Colonic mucosa (tissue), 4 donors: ENCODE results near the gene CCDC90B. TPM values are rescaled to one million over a fixed set of nuclear protein-coding genes. Genes with fewer than 3 reads are reported as not detected.

Experiments
- DNase-seq: peaks from one replicate; pipeline ENCODE4 v3.0.0-alpha.2; 2020
- H3K27ac ChIP-seq: fragments of 200-600 bp; one replicate; pipeline ENCODE4 v1.8.0; 2021
- H3K27me3 ChIP-seq: fragments of 200-600 bp; one replicate; pipeline ENCODE4 v1.8.0; 2021
- H3K36me3 ChIP-seq: fragments of 200-600 bp; one replicate; pipeline ENCODE4 v1.8.0; 2021
- H3K4me1 ChIP-seq: fragments of 200-600 bp; one replicate; pipeline ENCODE4 v1.8.0; 2021; ENCODE audit warnings: mild to moderate bottlenecking
- H3K4me3 ChIP-seq: fragments of 200-600 bp; one replicate; pipeline ENCODE4 v1.8.0; 2021
- H3K9ac ChIP-seq, 2 donors: one replicate each; pipeline ENCODE4 v1.7.0; 2013; ENCODE audit warnings: control low read depth in 2 of 2, low read depth in 2 of 2, low read length in 2 of 2
- H3K9me3 ChIP-seq: fragments of 200-600 bp; one replicate; pipeline ENCODE4 v1.8.0; 2021
- CTCF ChIP-seq: fragments of 200-600 bp; IDR thresholded peaks from one replicate; pipeline ENCODE4 v1.8.0; 2022; ENCODE audit warnings: antibody characterized with exemption, mild to moderate bottlenecking
- intact Hi-C: fragments of 100-400 bp; cut with DNase I; formaldehyde crosslinking; loops from one replicate; pipeline ENCODE4 v1.14.1; 2022
- total RNA-seq, 2 donors: library from RNA; stranded (reverse); fragmentation: NEBNext Ultra II Directional in 1 of 2; extraction: Animal tissue kit (Norgen Biotek cat#: 25700) in 1 of 2; gene quantifications; one replicate each; pipeline ENCODE4 v1.2.1, GENCODE V29; 2021
- donor health status: healthy.
- donor health status: DM: no; HTN: no; CAD: no.
- donor health status: DM: no; HTN: no; CAD: no.

CCDC90B gene
- total RNA-seq, 2 donors from 2014 or later, result 26.1 to 27.3 TPM

GRCh38 chr11:83256602-83257340 lies 29.4 kb downstream of the CCDC90B start:
- Histone ChIP-seq H3K4me3 (no peak overlapping the region), H3K27me3 (no peaks in the 10 kb centered on the region), H3K27ac (no peak overlapping the region), H3K9me3 (no peaks in the 10 kb centered on the region), H3K36me3 (no peaks in the 10 kb centered on the region), H3K9ac (no peak overlapping the region), H3K4me1 (no peaks in the 10 kb centered on the region)
- TF ChIP-seq CTCF, result no peak
- DNase-seq, result no peak
- intact Hi-C loops, result no loop called here

- H3K27ac ChIP-seq, result no peak overlapping the region
- H3K4me1 ChIP-seq, result no peaks in the 10 kb centered on the region
- H3K27me3 ChIP-seq, result no peaks in the 10 kb centered on the region
- DNase-seq, result no peak
- no peak for TF ChIP-seq CTCF
- no peak overlapping the region for H3K4me3 ChIP-seq
- no peaks in the 10 kb centered on the region for H3K9me3 ChIP-seq
- no peak overlapping the region for H3K9ac ChIP-seq
- no peaks in the 10 kb centered on the region for H3K36me3 ChIP-seq
- intact Hi-C loops, result no loop called here
Observed at GRCh38 chr11:83255366-83255765, 30.8 kb downstream of the CCDC90B start.

GRCh38 chr11:83252941-83253340 lies 33.2 kb downstream of the CCDC90B start:
- TF ChIP-seq CTCF, result no peak
- intact Hi-C loops, result no loop called here
- Histone ChIP-seq H3K4me1 (no peaks in the 10 kb centered on the region), H3K9me3 (no peaks in the 10 kb centered on the region), H3K36me3 (no peaks in the 10 kb centered on the region), H3K27ac (no peak overlapping the region), H3K27me3 (no peaks in the 10 kb centered on the region), H3K9ac (no peak overlapping the region), H3K4me3 (no peak overlapping the region)
- no peak for DNase-seq

- intact Hi-C loops, result no loop called here
- Histone ChIP-seq H3K27me3 (no peaks in the 10 kb centered on the region), H3K4me3 (no peak overlapping the region), H3K36me3 (no peaks in the 10 kb centered on the region), H3K9ac (no peak overlapping the region), H3K27ac (no peak overlapping the region), H3K9me3 (no peaks in the 10 kb centered on the region), H3K4me1 (no peaks in the 10 kb centered on the region)
- TF ChIP-seq CTCF, result no peak
- no peak for DNase-seq
Observed at GRCh38 chr11:83252266-83252665, 33.9 kb downstream of the CCDC90B start.

GRCh38 chr11:83249972-83250593 lies 36.1 kb downstream of the CCDC90B start:
- DNase-seq, result no peak
- H3K4me3 ChIP-seq, result no peak overlapping the region
- no peak overlapping the region for H3K27ac ChIP-seq
- no peaks in the 10 kb centered on the region for H3K4me1 ChIP-seq
- peak; percentile 65 for TF ChIP-seq CTCF
- no peaks in the 10 kb centered on the region for H3K9me3 ChIP-seq
- H3K9ac ChIP-seq, result no peak overlapping the region
- no peaks in the 10 kb centered on the region for H3K36me3 ChIP-seq
- intact Hi-C loops, result loop anchor here (2.0 to 10.0 kb wide), 3 partner anchors 105 to 343 kb away; no protein-coding TSS in a partner anchor
- H3K27me3 ChIP-seq, result no peaks in the 10 kb centered on the region
